NOMO-1 treated with DMSO at 0.1 percent for 48 hours (cell line): ENCODE results near the gene KCTD2.
A peak's percentile ranks its signal among the peaks of the same experiment; 100 is the strongest.
"Not testable (repeated sequence)": the region's sequence is repeated elsewhere in the genome, so short reads cannot be mapped to it uniquely, and the experiment has no call there.

Source experiments
- DNase-seq: peaks from one replicate; lab custom pipeline; 2025; ENCODE audit not compliant: unreplicated experiment; lab: John Stamatoyannopoulos, UW

KCTD2 gene

GRCh38 chr17:75046407-75047289, at the start of gene KCTD2, which contains the start of gene ATP5PD:
TSS of gene KCTD2 (plus strand) at chr17:75047225. CDS start at chr17:75047251, 26 bp downstream.
TSS of gene ATP5PD (minus strand) at chr17:75046969. CDS start at chr17:75042650, 4,319 bp downstream.
- DNase-seq: peak; percentile 94

GRCh38 chr17:74998783-74999182, 48.2 kb upstream of the KCTD2 start:
- DNase-seq: no peak

- DNase-seq: no peak
Observed at GRCh38 chr17:74999523-74999922, 47.5 kb upstream of the KCTD2 start.

GRCh38 chr17:75001915-75002843, 44.8 kb upstream of the KCTD2 start:
- peak; percentile 74 for DNase-seq

- DNase-seq: no peak
Observed at GRCh38 chr17:75003070-75003956, 43.7 kb upstream of the KCTD2 start.

GRCh38 chr17:75003957-75004355, 43.1 kb upstream of the KCTD2 start:
- DNase-seq: no peak

GRCh38 chr17:75004371-75004770, 42.7 kb upstream of the KCTD2 start:
- DNase-seq: no peak

GRCh38 chr17:75005291-75005690, 41.7 kb upstream of the KCTD2 start:
- no peak for DNase-seq

- not testable (repeated sequence) for DNase-seq
Observed at GRCh38 chr17:75006084-75006483, 40.9 kb upstream of the KCTD2 start.

- peak; percentile 75 for DNase-seq
Observed at GRCh38 chr17:75006653-75007052, 40.4 kb upstream of the KCTD2 start.

- DNase-seq: no peak
Observed at GRCh38 chr17:75008373-75008772, 38.7 kb upstream of the KCTD2 start.

- DNase-seq: no peak
Observed at GRCh38 chr17:75009139-75009724, 37.8 kb upstream of the KCTD2 start.

- no peak for DNase-seq
Observed at GRCh38 chr17:75010683-75011400, 36.2 kb upstream of the KCTD2 start.

GRCh38 chr17:75011401-75012095, 35.5 kb upstream of the KCTD2 start:
- DNase-seq: no peak

GRCh38 chr17:75012096-75012345, 35.0 kb upstream of the KCTD2 start:
- DNase-seq: no peak

GRCh38 chr17:75012346-75013091, 34.5 kb upstream of the KCTD2 start, which contains the start of gene MRPL58:
TSS of gene MRPL58 (plus strand) at chr17:75012670. CDS start at chr17:75012687, 17 bp downstream.
- peak; percentile 79 for DNase-seq

GRCh38 chr17:75013092-75013559, 33.9 kb upstream of the KCTD2 start:
- DNase-seq: no peak

GRCh38 chr17:75019146-75019545, 27.9 kb upstream of the KCTD2 start:
- DNase-seq: no peak
